ENCODE results near the gene SLC15A3. TPM values are rescaled to one million over a fixed set of nuclear protein-coding genes. Genes with fewer than 3 reads are reported as not detected.

Gene SLC15A3
- total RNA-seq, 1 experiment from 2014 or later = 6.8 TPM

DNA sequence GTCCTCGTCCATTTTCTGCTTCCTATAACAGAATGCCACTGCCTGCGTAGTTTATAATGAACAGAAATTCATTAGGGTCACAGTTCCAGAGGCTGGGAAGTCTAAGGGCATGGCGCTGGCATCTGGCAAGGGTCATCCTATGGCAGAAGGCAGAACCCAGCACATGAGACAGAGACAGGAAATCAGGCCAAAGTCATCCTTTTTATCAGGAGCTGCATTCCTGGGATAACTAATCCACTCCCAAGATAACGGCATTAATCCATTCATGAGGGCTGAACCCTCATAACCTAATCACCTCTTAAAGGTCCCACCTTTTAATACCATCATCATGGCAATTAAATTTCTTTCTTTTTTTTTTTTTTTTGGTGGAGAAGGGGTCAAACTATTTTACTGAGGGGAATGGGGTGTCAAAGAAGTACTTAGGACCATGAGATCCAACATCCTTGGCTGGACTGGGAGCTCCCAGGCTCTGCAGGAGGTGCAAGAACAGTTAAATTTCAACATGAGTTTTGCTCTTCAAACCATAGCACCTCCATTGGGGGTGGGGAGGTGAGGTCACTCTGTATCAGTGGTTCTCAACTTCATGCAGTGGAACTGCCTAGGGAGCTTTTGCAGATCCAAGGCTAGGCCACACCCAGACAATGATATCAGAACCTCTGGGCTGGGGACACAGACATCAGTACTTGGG is 33.6 kb downstream of the SLC15A3 start:
- intact Hi-C loops (cut with micrococcal nuclease; ENCODE audit: unreplicated experiment) = loop anchor here (5.0 kb wide), 1 partner anchor 214 kb away; no protein-coding TSS in a partner anchor
- no peak overlapping the region for H3K4me3 Mint-ChIP-seq (ENCODE audit: low read depth, unreplicated experiment)
- TF ChIP-seq, protein P1, sequence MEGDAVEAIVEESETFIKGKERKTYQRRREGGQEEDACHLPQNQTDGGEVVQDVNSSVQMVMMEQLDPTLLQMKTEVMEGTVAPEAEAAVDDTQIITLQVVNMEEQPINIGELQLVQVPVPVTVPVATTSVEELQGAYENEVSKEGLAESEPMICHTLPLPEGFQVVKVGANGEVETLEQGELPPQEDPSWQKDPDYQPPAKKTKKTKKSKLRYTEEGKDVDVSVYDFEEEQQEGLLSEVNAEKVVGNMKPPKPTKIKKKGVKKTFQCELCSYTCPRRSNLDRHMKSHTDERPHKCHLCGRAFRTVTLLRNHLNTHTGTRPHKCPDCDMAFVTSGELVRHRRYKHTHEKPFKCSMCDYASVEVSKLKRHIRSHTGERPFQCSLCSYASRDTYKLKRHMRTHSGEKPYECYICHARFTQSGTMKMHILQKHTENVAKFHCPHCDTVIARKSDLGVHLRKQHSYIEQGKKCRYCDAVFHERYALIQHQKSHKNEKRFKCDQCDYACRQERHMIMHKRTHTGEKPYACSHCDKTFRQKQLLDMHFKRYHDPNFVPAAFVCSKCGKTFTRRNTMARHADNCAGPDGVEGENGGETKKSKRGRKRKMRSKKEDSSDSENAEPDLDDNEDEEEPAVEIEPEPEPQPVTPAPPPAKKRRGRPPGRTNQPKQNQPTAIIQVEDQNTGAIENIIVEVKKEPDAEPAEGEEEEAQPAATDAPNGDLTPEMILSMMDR (IDR thresholded peaks at IDR 0.05; ENCODE audit: unreplicated experiment) = no peak
- CTCF ChIA-PET = interaction anchor here (1.1 kb wide), 1 partner anchor 239 kb away, joined by 3 read pairs; no protein-coding TSS in a partner anchor
- DNase-seq = no peak
- H3K27me3 Mint-ChIP-seq (ENCODE audit: unreplicated experiment) = no peaks in the 10 kb centered on the region
- H3K9me3 Mint-ChIP-seq (ENCODE audit: low read depth, unreplicated experiment) = no peaks in the 10 kb centered on the region
- BruUV-seq (replicated peaks) = no TSS peak
- H3K27ac Mint-ChIP-seq (ENCODE audit: unreplicated experiment) = no peak overlapping the region
- H3K36me3 Mint-ChIP-seq (ENCODE audit: insufficient read depth, unreplicated experiment) = peaks cover 20% of the 10 kb centered on the region
- peaks cover 23% of the 10 kb centered on the region for H3K4me1 Mint-ChIP-seq (ENCODE audit: low read depth, unreplicated experiment)

DNA sequence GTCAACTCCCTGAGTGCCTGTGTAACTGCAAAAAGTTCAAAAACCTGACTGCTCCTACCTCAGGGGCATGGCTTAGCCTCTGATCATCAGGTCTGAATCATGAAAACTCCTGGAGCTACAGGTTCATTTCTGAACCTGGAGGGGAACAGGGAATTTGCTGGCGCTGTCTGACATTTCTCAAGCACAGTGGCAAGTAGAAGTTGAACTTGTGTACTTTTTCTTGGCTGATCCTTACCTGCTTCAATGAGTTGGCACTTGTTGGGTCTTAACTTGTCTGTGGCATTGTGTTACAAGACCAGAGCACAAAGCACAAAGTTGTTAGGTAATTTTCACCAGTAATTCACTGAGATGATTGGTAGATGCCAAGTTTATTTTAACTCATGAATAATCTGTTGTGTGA is 34.7 kb downstream of the SLC15A3 start:
- TF ChIP-seq, protein P1 (IDR thresholded peaks at IDR 0.05; ENCODE audit: unreplicated experiment) = no peak
- Mint-ChIP-seq H3K27me3 (ENCODE audit: unreplicated experiment) (peaks cover 4% of the 10 kb centered on the region), H3K4me3 (ENCODE audit: low read depth, unreplicated experiment) (no peak overlapping the region), H3K9me3 (ENCODE audit: low read depth, unreplicated experiment) (no peaks in the 10 kb centered on the region), H3K27ac (ENCODE audit: unreplicated experiment) (no peak overlapping the region), H3K4me1 (ENCODE audit: low read depth, unreplicated experiment) (peaks cover 23% of the 10 kb centered on the region), H3K36me3 (ENCODE audit: insufficient read depth, unreplicated experiment) (peaks cover 20% of the 10 kb centered on the region)
- CTCF ChIA-PET = no interaction called here
- no peak for DNase-seq
- no TSS peak for BruUV-seq (replicated peaks)
- intact Hi-C loops (cut with micrococcal nuclease; ENCODE audit: unreplicated experiment) = loop anchor here (5.0 kb wide), 1 partner anchor 215 kb away; no protein-coding TSS in a partner anchor

DNA sequence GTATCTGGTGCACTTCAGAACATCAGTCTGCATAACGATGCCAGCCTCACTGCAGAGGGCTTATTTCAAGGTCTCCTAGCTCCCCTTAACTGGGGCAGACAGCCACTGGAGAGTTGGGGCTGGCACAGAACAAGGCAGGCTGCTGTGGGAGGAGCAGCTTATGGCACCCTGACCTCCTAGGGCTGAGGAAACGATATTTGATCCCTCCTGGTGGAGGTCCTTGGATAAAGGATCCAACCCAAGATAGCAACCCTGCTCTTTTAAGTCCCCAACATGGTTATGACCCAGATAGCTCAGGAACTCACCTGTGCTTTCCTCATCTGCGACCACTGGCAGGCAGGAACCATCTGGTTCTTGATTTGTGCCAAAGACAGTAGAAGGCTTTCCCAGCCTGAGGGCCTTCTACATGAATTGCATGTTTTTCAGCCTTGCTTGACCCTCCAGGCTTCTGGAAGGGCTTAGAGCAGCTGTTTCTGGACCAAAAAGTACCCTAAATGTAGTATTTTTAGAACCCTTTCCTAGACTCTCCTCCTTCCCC is 35.2 kb downstream of the SLC15A3 start:
- no peak overlapping the region for H3K27ac Mint-ChIP-seq (ENCODE audit: unreplicated experiment)
- TF ChIP-seq, protein P1 (IDR thresholded peaks at IDR 0.05; ENCODE audit: unreplicated experiment) = no peak
- H3K4me3 Mint-ChIP-seq (ENCODE audit: low read depth, unreplicated experiment) = no peak overlapping the region
- CTCF ChIA-PET = no interaction called here
- intact Hi-C loops (cut with micrococcal nuclease; ENCODE audit: unreplicated experiment) = loop anchor here (5.0 kb wide), 1 partner anchor 216 kb away; no protein-coding TSS in a partner anchor
- peaks cover 9% of the 10 kb centered on the region for H3K27me3 Mint-ChIP-seq (ENCODE audit: unreplicated experiment)
- BruUV-seq (replicated peaks) = no TSS peak
- peaks cover 23% of the 10 kb centered on the region for H3K4me1 Mint-ChIP-seq (ENCODE audit: low read depth, unreplicated experiment)
- DNase-seq = no peak
- H3K36me3 Mint-ChIP-seq (ENCODE audit: insufficient read depth, unreplicated experiment) = peaks cover 20% of the 10 kb centered on the region
- no peaks in the 10 kb centered on the region for H3K9me3 Mint-ChIP-seq (ENCODE audit: low read depth, unreplicated experiment)

DNA sequence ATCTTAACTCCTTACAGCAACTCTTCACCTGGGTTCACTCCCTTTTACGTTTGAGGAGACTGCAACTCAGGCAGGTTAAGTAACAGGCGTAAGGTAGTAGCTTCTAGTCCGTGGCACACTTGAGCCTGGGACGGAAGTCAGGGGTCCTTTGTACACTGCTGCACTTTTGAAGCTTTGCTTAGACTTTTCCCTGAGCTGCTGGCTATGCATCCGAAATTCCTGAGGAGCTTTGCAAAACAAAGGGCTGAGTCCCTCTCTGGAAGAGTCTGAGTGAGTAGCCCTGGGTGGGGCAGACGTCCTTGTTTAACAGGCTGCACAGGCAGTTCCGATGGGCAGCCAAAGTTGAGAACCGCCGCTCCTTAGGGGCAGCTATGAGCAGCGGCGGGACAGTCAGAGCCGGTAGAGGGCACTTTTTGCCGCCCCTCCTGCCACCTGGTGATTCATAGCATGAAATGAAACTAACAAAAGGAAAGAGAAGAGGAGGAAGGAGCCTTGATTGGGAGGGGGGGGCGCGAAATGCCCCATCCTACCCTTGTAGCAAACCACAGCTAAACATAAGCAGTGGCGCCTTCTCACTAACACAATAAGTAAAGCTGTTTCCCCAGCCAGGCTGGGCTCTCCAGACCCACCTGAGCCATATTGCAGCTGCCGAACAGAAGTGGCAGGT is 36.6 kb downstream of the SLC15A3 start:
- peak overlapping the region; percentile 97 for H3K4me3 Mint-ChIP-seq (ENCODE audit: low read depth, unreplicated experiment)
- peaks cover 23% of the 10 kb centered on the region for H3K27me3 Mint-ChIP-seq (ENCODE audit: unreplicated experiment)
- H3K27ac Mint-ChIP-seq (ENCODE audit: unreplicated experiment) = peak overlapping the region; percentile 30
- peaks cover 23% of the 10 kb centered on the region for H3K4me1 Mint-ChIP-seq (ENCODE audit: low read depth, unreplicated experiment)
- TSS peak; percentile 35 for BruUV-seq (replicated peaks)
- H3K36me3 Mint-ChIP-seq (ENCODE audit: insufficient read depth, unreplicated experiment) = peaks cover 20% of the 10 kb centered on the region
- peak; percentile 79 for DNase-seq
- intact Hi-C loops (cut with micrococcal nuclease; ENCODE audit: unreplicated experiment) = loop anchor here (5.0 kb wide), 1 partner anchor 217 kb away; no protein-coding TSS in a partner anchor
- TF ChIP-seq, protein P1 (IDR thresholded peaks at IDR 0.05; ENCODE audit: unreplicated experiment) = no peak
- no peaks in the 10 kb centered on the region for H3K9me3 Mint-ChIP-seq (ENCODE audit: low read depth, unreplicated experiment)
- CTCF ChIA-PET = interaction anchor here (0.6 to 2.6 kb wide), 11 partner anchors 8 to 339 kb away, joined by 3 to 8 read pairs (median 4); partner anchors contain the start of genes PRPF19, TMEM132A and VPS37C

All from Calu3 (cell line).